GM23248 (cell line): ENCODE data around the gene AVP. TPM values are rescaled to one million over a fixed set of nuclear protein-coding genes. Genes with fewer than 3 reads are reported as not detected.
"Not testable (repeated sequence)": the region's sequence is repeated elsewhere in the genome, so short reads cannot be mapped to it uniquely, and the experiment has no call there.

ENCODE experiments used
- DNase-seq: peaks from one replicate; pipeline ENCODE4 v3.0.0-alpha.2; 2015
- H2AFZ ChIP-seq: fragments of 200-600 bp; sonication (generic); 2 replicates; pipeline ENCODE4 v1.6.1; 2016; ENCODE audit warnings: antibody characterized with exemption
- H3F3A ChIP-seq: fragments of 200-600 bp; sonication (generic); 2 replicates; pipeline ENCODE4 v1.6.1; 2016; ENCODE audit warnings: mild to moderate bottlenecking, antibody characterized with exemption, mixed run types; ENCODE audit not compliant: insufficient read depth
- H3K27ac ChIP-seq: fragments of 200-600 bp; sonication (generic); 2 replicates; pipeline ENCODE4 v1.5.1; 2016; ENCODE audit warnings: mild to moderate bottlenecking
- H3K27me3 ChIP-seq: fragments of 200-600 bp; sonication (generic); replicated peaks from 2 replicates; pipeline ENCODE4 v1.6.1; 2016; ENCODE audit warnings: mild to moderate bottlenecking; ENCODE audit not compliant: insufficient read depth
- H3K36me3 ChIP-seq: fragments of 200-600 bp; sonication (generic); 2 replicates; pipeline ENCODE4 v1.6.1; 2016; ENCODE audit warnings: low read depth, mild to moderate bottlenecking
- H3K4me1 ChIP-seq: fragments of 200-600 bp; sonication (generic); 2 replicates; pipeline ENCODE4 v1.6.1; 2016; ENCODE audit warnings: mild to moderate bottlenecking; ENCODE audit not compliant: insufficient read depth
- H3K4me2 ChIP-seq: fragments of 200-600 bp; sonication (generic); one replicate; pipeline ENCODE4 v1.6.1; 2016; ENCODE audit warnings: mild to moderate bottlenecking; ENCODE audit not compliant: unreplicated experiment
- H3K4me3 ChIP-seq: fragments of 200-600 bp; sonication (generic); 2 replicates; pipeline ENCODE4 v1.5.1; 2016; ENCODE audit warnings: mild to moderate bottlenecking
- H3K79me2 ChIP-seq: fragments of 200-600 bp; sonication (generic); 2 replicates; pipeline ENCODE4 v1.6.1; 2016; ENCODE audit warnings: mild to moderate bottlenecking; ENCODE audit not compliant: insufficient read depth
- H3K9ac ChIP-seq: fragments of 200-600 bp; sonication (generic); 2 replicates; pipeline ENCODE4 v1.6.1; 2016; ENCODE audit warnings: mild to moderate bottlenecking
- H3K9me2 ChIP-seq: fragments of 200-600 bp; sonication (generic); 2 replicates; pipeline ENCODE4 v1.6.1; 2016; ENCODE audit warnings: mixed run types, mild to moderate bottlenecking, moderate library complexity; ENCODE audit not compliant: insufficient read depth
- H3K9me3 ChIP-seq: fragments of 200-600 bp; sonication (generic); one replicate; pipeline ENCODE4 v1.6.1; 2017; ENCODE audit warnings: low read depth
- H4K20me1 ChIP-seq: fragments of 200-600 bp; sonication (generic); 2 replicates; pipeline ENCODE4 v1.6.0; 2016; ENCODE audit not compliant: insufficient read depth
- EZH2 ChIP-seq: fragments of 200-600 bp; sonication (generic); IDR thresholded peaks from 2 replicates; pipeline ENCODE4 v1.6.1; 2018; ENCODE audit warnings: antibody characterized with exemption, mild to moderate bottlenecking; ENCODE audit not compliant: insufficient read depth, poor library complexity, severe bottlenecking
- EZH2phosphoT487 ChIP-seq: fragments of 200-600 bp; sonication (generic); IDR thresholded peaks from 2 replicates; pipeline ENCODE4 v1.6.1; 2018; ENCODE audit warnings: antibody characterized with exemption, moderate library complexity, mild to moderate bottlenecking, low read depth; ENCODE audit not compliant: insufficient read depth
- WGBS, 2 experiments: methylation state at CpG; one replicate each; pipeline ENCODE4 v1.1.6; 2015 to 2017; ENCODE audit warnings: low lambda C conversion rate in 2 of 2, low coverage in 1 of 2; ENCODE audit errors: missing lambda C conversion rate in 2 of 2; 5-methylcytosine and 5-hydroxymethylcytosine counted together
- in situ Hi-C: fragments of 300-500 bp; cut with MboI; formaldehyde crosslinking; loops from 2 replicates; pipeline ENCODE4 v1.15.0; 2020
- polyA plus RNA-seq: library from polyadenylated mRNA; unstranded; fragments of >200 nt; fragmentation: Nextera tagmentation; extraction: Ambion mirVana; gene quantifications from 2 replicates; pipeline ENCODE4 v1.2.1, GENCODE V29; 2016
- total RNA-seq: library from RNA; depleted of rRNA; stranded (reverse); fragments of >200 nt; shearing (Covaris generic); gene quantifications from 2 replicates; pipeline ENCODE4 v1.2.3, GENCODE V29; 2014

The AVP gene
- total and polyA plus RNA-seq, 2 experiments from 2014 or later: not detected

GRCh38 chr20:3129094-3129493, 44.6 kb upstream of the AVP start:
- Histone ChIP-seq H3K9ac (no peak overlapping the region), H3K4me2 (no peak overlapping the region), H3K36me3 (no peaks in the 10 kb centered on the region), H3K9me3 (no peaks in the 10 kb centered on the region), H2AFZ (no peak overlapping the region), H3K27me3 (no peaks in the 10 kb centered on the region), H3K4me3 (no peak overlapping the region), H3K4me1 (no peaks in the 10 kb centered on the region), H3K9me2 (no peaks in the 10 kb centered on the region), H3F3A (no peaks in the 10 kb centered on the region), H4K20me1 (no peaks in the 10 kb centered on the region), H3K79me2 (peaks cover 67% of the 10 kb centered on the region), H3K27ac (no peak overlapping the region)
- DNase-seq: no peak
- 90 to 91% methylated on average over 4 of the region's 4 CpGs for WGBS, 2 experiments
- in situ Hi-C loops: no loop called here
- TF ChIP-seq EZH2phosphoT487 (no peak), EZH2 (no peak)

- TF ChIP-seq EZH2: no peak
- no peak for TF ChIP-seq EZH2phosphoT487
- H3K27ac ChIP-seq: no peak overlapping the region
These were observed 43.9 kb upstream of the AVP start for GRCh38 chr20:3128275-3128984.

GRCh38 chr20:3126527-3126859, 42.0 kb upstream of the AVP start:
- Histone ChIP-seq H3K4me2 (no peak overlapping the region), H3K36me3 (no peaks in the 10 kb centered on the region), H3K9me3 (no peaks in the 10 kb centered on the region), H2AFZ (no peak overlapping the region), H3K27ac (no peak overlapping the region), H3K79me2 (peaks cover 41% of the 10 kb centered on the region), H4K20me1 (no peaks in the 10 kb centered on the region), H3K9me2 (no peaks in the 10 kb centered on the region), H3K27me3 (no peaks in the 10 kb centered on the region), H3K4me3 (no peak overlapping the region), H3K4me1 (no peaks in the 10 kb centered on the region), H3K9ac (no peak overlapping the region), H3F3A (no peaks in the 10 kb centered on the region)
- WGBS, 2 experiments: 67 to 70% methylated on average over 1 of the region's 1 CpG
- no peak for DNase-seq
- no peak for TF ChIP-seq EZH2phosphoT487
- TF ChIP-seq EZH2: no peak
- in situ Hi-C loops: no loop called here

More at GRCh38 chr20:3128275-3128984, 43.9 kb upstream of the AVP start:
- in situ Hi-C loops: no loop called here
- WGBS, 2 experiments: 90 to 91% methylated on average over 8 of the region's 8 CpGs
- no peaks in the 10 kb centered on the region for H3K27me3 ChIP-seq
- no peak overlapping the region for H3K4me2 ChIP-seq
- no peak overlapping the region for H3K4me3 ChIP-seq
- no peaks in the 10 kb centered on the region for H4K20me1 ChIP-seq
- no peaks in the 10 kb centered on the region for H3K4me1 ChIP-seq
- no peaks in the 10 kb centered on the region for H3K9me2 ChIP-seq
- no peaks in the 10 kb centered on the region for H3F3A ChIP-seq
- H3K9me3 ChIP-seq: no peaks in the 10 kb centered on the region
- peaks cover 60% of the 10 kb centered on the region for H3K79me2 ChIP-seq
- H3K9ac ChIP-seq: no peak overlapping the region
- no peaks in the 10 kb centered on the region for H3K36me3 ChIP-seq
- no peak overlapping the region for H2AFZ ChIP-seq
- no peak for DNase-seq

GRCh38 chr20:3125776-3126526, 41.4 kb upstream of the AVP start:
- in situ Hi-C loops, DNase-seq, H3K27me3 ChIP-seq, H3K27ac ChIP-seq, H3K36me3 ChIP-seq, H3K9me2 ChIP-seq, H3K4me3 ChIP-seq, H3K4me2 ChIP-seq, H3K4me1 ChIP-seq, H4K20me1 ChIP-seq, H3K9ac ChIP-seq, H3F3A ChIP-seq, H2AFZ ChIP-seq, H3K9me3 ChIP-seq: not testable (repeated sequence)
- peaks cover 37% of the 10 kb centered on the region for H3K79me2 ChIP-seq
- 84 to 89% methylated on average over 13 to 25 of the region's 25 CpGs for WGBS, 2 experiments

GRCh38 chr20:3124773-3125560, 40.4 kb upstream of the AVP start:
- H3K27ac ChIP-seq, H3K9ac ChIP-seq, H3K9me2 ChIP-seq, H3K4me2 ChIP-seq, H3K4me1 ChIP-seq, H4K20me1 ChIP-seq, H3F3A ChIP-seq, H3K27me3 ChIP-seq, H3K9me3 ChIP-seq, H3K4me3 ChIP-seq, H2AFZ ChIP-seq, in situ Hi-C loops, H3K36me3 ChIP-seq, DNase-seq: not testable (repeated sequence)
- WGBS, 2 experiments: 96 to 97% methylated on average over 5 to 41 of the region's 41 CpGs
- peaks cover 29% of the 10 kb centered on the region; the same call in 1 of the 2 replicates for H3K79me2 ChIP-seq

- WGBS, 2 experiments: 96 to 100% methylated on average over 18 of the region's 18 CpGs
- in situ Hi-C loops, H4K20me1 ChIP-seq: not testable (repeated sequence)
These were observed 39.6 kb upstream of the AVP start for GRCh38 chr20:3124163-3124562.

More at GRCh38 chr20:3124163-3124562, 39.6 kb upstream of the AVP start:
- not testable (repeated sequence) for H3K4me3 ChIP-seq, H2AFZ ChIP-seq, H3K9me3 ChIP-seq, H3K4me1 ChIP-seq, H3K27ac ChIP-seq, H3K36me3 ChIP-seq, H3F3A ChIP-seq, H3K9me2 ChIP-seq, DNase-seq, H3K9ac ChIP-seq, H3K4me2 ChIP-seq, H3K27me3 ChIP-seq
- H3K79me2 ChIP-seq: peaks cover 25% of the 10 kb centered on the region; the same call in 1 of the 2 replicates
